CD14-positive monocyte (primary cell): Measurements from ENCODE around the gene TOR1B. TPM values are rescaled to one million over a fixed set of nuclear protein-coding genes. Genes with fewer than 3 reads are reported as not detected.

Experiments used
- DNase-seq, 3 donors: peaks; one replicate each; pipeline ENCODE4 v3.0.0-alpha.2; 2011 to 2022
- H2AFZ ChIP-seq: 2 replicates; pipeline ENCODE4 v1.6.0; 2012; ENCODE audit warnings: mild to moderate bottlenecking, low read depth, low read length, inconsistent platforms; ENCODE audit not compliant: insufficient read depth, poor library complexity, severe bottlenecking
- H3K27ac ChIP-seq, 2 donors: 1 replicate in 1 of 2; 2 replicates in 1 of 2; pipeline ENCODE4 v1.5.1; 2012 to 2013; ENCODE audit warnings: low read length in 2 of 2, control low read depth in 1 of 2, inconsistent platforms in 1 of 2, low read depth in 1 of 2, mild to moderate bottlenecking in 1 of 2
- H3K27me3 ChIP-seq, 2 donors: one replicate each; pipeline versions ENCODE4 v1.6.0 to v1.6.1; 2011 to 2013; ENCODE audit warnings: low read length in 2 of 2; ENCODE audit not compliant: control insufficient read depth in 2 of 2, insufficient read depth in 2 of 2
- H3K36me3 ChIP-seq, 2 donors: replicated peaks in 1 of 2; 1 replicate in 1 of 2; 2 replicates in 1 of 2; pipeline versions ENCODE4 v1.5.1 to v1.6.1; 2012 to 2013; ENCODE audit warnings: low read length in 2 of 2, control low read depth in 1 of 2, inconsistent platforms in 1 of 2, mild to moderate bottlenecking in 1 of 2; ENCODE audit not compliant: insufficient read depth in 2 of 2, control insufficient read depth in 1 of 2
- H3K4me1 ChIP-seq, 2 donors: 1 replicate in 1 of 2; 2 replicates in 1 of 2; pipeline versions ENCODE4 v1.5.1 to v1.6.1; 2012 to 2013; ENCODE audit warnings: low read length in 2 of 2, control low read depth in 1 of 2, inconsistent platforms in 1 of 2, mild to moderate bottlenecking in 1 of 2, moderate library complexity in 1 of 2; ENCODE audit not compliant: insufficient read depth in 2 of 2, control insufficient read depth in 1 of 2
- H3K4me2 ChIP-seq: replicated peaks from 2 replicates; pipeline ENCODE3; 2012; ENCODE audit warnings: low read length, moderate library complexity, mild to moderate bottlenecking; ENCODE audit not compliant: poor library complexity, severe bottlenecking; ENCODE audit errors: extremely low read depth
- H3K4me3 ChIP-seq, 3 experiments: fragments of 200-600 bp in 1 of 3; sonication (generic) in 1 of 3; replicated peaks in 1 of 3; 1 replicate in 2 of 3; 2 replicates in 1 of 3; pipeline ENCODE4 v1.5.1; 2011 to 2013; ENCODE audit warnings: low read length in 3 of 3, mild to moderate bottlenecking in 3 of 3, control low read depth in 2 of 3, low read depth in 2 of 3, inconsistent platforms in 1 of 3, moderate library complexity in 1 of 3
- H3K79me2 ChIP-seq: 2 replicates; pipeline ENCODE4 v1.6.0; 2012; ENCODE audit warnings: mild to moderate bottlenecking, control low read depth, inconsistent platforms, low read length, moderate library complexity; ENCODE audit not compliant: insufficient read depth
- H3K9ac ChIP-seq: 2 replicates; pipeline ENCODE4 v1.6.0; 2017; ENCODE audit warnings: low read length, mild to moderate bottlenecking; ENCODE audit not compliant: insufficient read depth, poor library complexity, severe bottlenecking
- H3K9me3 ChIP-seq, 2 donors: replicated peaks in 1 of 2; 1 replicate in 1 of 2; 2 replicates in 1 of 2; pipeline versions ENCODE4 v1.5.1 to v1.6.1; 2012 to 2013; ENCODE audit warnings: low read length in 2 of 2, control low read depth in 1 of 2; ENCODE audit not compliant: control insufficient read depth in 1 of 2, insufficient read depth in 1 of 2
- H4K20me1 ChIP-seq: 2 replicates; pipeline ENCODE4 v1.6.0; 2012; ENCODE audit warnings: mild to moderate bottlenecking, low read length, control low read depth, moderate library complexity; ENCODE audit not compliant: insufficient read depth
- H3K27ac Mint-ChIP-seq, 7 donors: one replicate each; pipeline ENCODE4 v1.8.0; 2020; ENCODE audit warnings: mild to moderate bottlenecking in 7 of 7, mixed read lengths in 7 of 7, moderate library complexity in 6 of 7, inconsistent platforms in 2 of 7
- H3K27me3 Mint-ChIP-seq, 3 donors: one replicate each; pipeline ENCODE4 v1.8.0; 2021 to 2022; ENCODE audit warnings: low read depth in 3 of 3, mild to moderate bottlenecking in 3 of 3, mixed read lengths in 3 of 3, moderate library complexity in 3 of 3, inconsistent platforms in 1 of 3
- H3K36me3 Mint-ChIP-seq, 2 donors: one replicate each; pipeline ENCODE4 v1.8.0; 2020; ENCODE audit warnings: mixed read lengths in 2 of 2, inconsistent platforms in 1 of 2, mild to moderate bottlenecking in 1 of 2
- H3K4me1 Mint-ChIP-seq: one replicate; pipeline ENCODE4 v1.8.0; 2020; ENCODE audit warnings: mild to moderate bottlenecking, mixed read lengths
- H3K4me3 Mint-ChIP-seq, 2 donors: one replicate each; pipeline ENCODE4 v1.8.0; 2020; ENCODE audit warnings: mild to moderate bottlenecking in 2 of 2, mixed read lengths in 2 of 2, moderate library complexity in 1 of 2
- H3K9me3 Mint-ChIP-seq, 7 donors: one replicate each; pipeline ENCODE4 v1.8.0; 2020 to 2022; ENCODE audit warnings: mixed read lengths in 7 of 7, mild to moderate bottlenecking in 6 of 7, moderate library complexity in 6 of 7, inconsistent platforms in 2 of 7
- WGBS: methylation state at CpG from one replicate; pipeline ENCODE4 v1.1.5; 2013; ENCODE audit warnings: missing lambda C conversion rate; ENCODE audit not compliant: insufficient coverage; 5-methylcytosine and 5-hydroxymethylcytosine counted together
- intact Hi-C, 2 donors: fragments of 100-400 bp; cut with micrococcal nuclease; formaldehyde crosslinking; loops; one replicate each; pipeline versions ENCODE4 v1.15.0 to v1.15.1; 2023
- polyA minus RNA-seq: library from RNA; depleted of rRNA, polyadenylated mRNA; stranded (reverse); fragments of >200 nt; gene quantifications from 2 replicates; pipeline ENCODE4 v1.2.3, GENCODE V29; 2012
- polyA plus RNA-seq, 3 donors: library from polyadenylated mRNA; depleted of rRNA in 1 of 3; unstranded in 2 of 3; stranded (reverse) in 1 of 3; fragments of 300-500 nt in 2 of 3; fragments of >200 nt in 1 of 3; fragmentation: Illumina TruSeq in 2 of 3; gene quantifications; 1 replicate in 2 of 3; 2 replicates in 1 of 3; pipeline ENCODE4 v1.2.3, GENCODE V29; 2012 to 2021
- total RNA-seq, 12 experiments: library from RNA in 1 of 12; stranded (reverse) in 1 of 12; fragments of 120-200 nt in 1 of 12; gene quantifications; one replicate each; pipeline ENCODE4 v1.2.4 and lab custom pipeline; 2013 to 2026; ENCODE audit warnings: mixed read lengths in 6 of 12, inconsistent platforms in 1 of 12
- TF ChIP-seq, protein P1 (sequence below): fragments of 200-600 bp; IDR thresholded peaks from one replicate; pipeline ENCODE4 v1.8.0; 2022; ENCODE audit warnings: antibody characterized with exemption, mild to moderate bottlenecking

Gene TOR1B, protein sequence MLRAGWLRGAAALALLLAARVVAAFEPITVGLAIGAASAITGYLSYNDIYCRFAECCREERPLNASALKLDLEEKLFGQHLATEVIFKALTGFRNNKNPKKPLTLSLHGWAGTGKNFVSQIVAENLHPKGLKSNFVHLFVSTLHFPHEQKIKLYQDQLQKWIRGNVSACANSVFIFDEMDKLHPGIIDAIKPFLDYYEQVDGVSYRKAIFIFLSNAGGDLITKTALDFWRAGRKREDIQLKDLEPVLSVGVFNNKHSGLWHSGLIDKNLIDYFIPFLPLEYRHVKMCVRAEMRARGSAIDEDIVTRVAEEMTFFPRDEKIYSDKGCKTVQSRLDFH
- total RNA-seq (2013) = 29.1 TPM
- polyA plus RNA-seq (10 to 100 TPM; 15.8 to 22.5 (median 18.0) TPM), polyA minus RNA-seq (28.0 and 38.7 TPM in 2 replicates), total RNA-seq (lab: John Stamatoyannopoulos, UW) (25.9 to 96.8 (median 55.4) reads per million in 11 experiments)

DNA sequence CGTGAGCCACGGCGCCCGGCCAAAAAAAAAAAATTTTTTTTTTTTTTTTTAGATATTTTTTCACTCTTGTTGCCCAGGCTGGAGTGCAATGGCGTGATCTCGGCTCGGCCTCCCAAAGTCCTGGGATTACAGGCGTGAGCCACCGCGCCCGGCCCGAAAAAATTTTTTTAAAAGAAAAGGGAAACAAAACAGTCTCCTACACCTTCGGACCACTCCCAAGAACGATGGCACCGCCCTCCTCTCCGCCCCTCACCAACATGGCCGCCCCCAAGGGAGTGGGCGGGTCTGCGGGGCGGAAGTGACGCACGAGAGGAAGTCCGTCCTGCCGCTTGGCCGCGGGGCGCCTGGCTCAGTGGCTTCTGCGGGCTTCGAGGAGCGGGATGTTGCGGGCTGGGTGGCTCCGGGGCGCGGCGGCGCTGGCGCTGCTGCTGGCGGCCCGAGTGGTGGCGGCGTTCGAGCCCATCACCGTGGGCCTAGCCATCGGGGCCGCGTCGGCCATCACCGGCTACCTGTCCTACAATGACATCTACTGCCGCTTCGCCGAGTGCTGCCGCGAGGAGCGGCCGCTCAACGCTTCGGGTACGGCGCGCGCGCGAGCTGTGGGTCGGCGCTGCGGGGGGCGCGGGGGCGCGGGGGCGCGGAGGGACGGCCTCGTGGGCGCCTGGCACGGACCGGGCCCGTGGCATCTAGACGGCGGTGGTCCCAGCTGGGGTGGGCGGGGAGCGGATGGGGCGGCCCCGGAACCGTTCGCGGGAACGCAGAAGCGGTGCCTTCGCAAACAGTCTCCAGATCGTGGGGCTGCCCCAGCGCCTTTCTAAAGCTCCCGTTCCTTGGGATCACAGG lies at the start of gene TOR1B:
Gene TOR1B, plus strand, starts transcription at position 352 of the 843 bp plus-strand sequence. Its CDS starts 29 bp downstream, at position 381.
- H3K4me1 Mint-ChIP-seq = peaks cover 35% of the 10 kb centered on the region
- no peaks in the 10 kb centered on the region for H3K9me3 Mint-ChIP-seq
- Histone ChIP-seq H3K4me1 (peaks cover 33 to 34% of the 10 kb centered on the region in 2 donors), H4K20me1 (peaks cover 22% of the 10 kb centered on the region), H3K4me2 (peak within 1 kb of the TSS; percentile 88), H3K9ac (peak within 1 kb of the TSS; percentile 87), H3K9me3 (no peaks in the 10 kb centered on the region), H3K79me2 (peaks cover 27% of the 10 kb centered on the region), H3K27me3 (no peaks in the 10 kb centered on the region), H2AFZ (peak within 1 kb of the TSS; percentile 90), H3K27ac (peak within 1 kb of the TSS; percentile 53 to 71), H3K36me3 (peaks cover 6 to 12% of the 10 kb centered on the region in 2 donors), H3K4me3 (peak within 1 kb of the TSS; percentile 53 to 80 (median 79))
- TF ChIP-seq, protein P1, sequence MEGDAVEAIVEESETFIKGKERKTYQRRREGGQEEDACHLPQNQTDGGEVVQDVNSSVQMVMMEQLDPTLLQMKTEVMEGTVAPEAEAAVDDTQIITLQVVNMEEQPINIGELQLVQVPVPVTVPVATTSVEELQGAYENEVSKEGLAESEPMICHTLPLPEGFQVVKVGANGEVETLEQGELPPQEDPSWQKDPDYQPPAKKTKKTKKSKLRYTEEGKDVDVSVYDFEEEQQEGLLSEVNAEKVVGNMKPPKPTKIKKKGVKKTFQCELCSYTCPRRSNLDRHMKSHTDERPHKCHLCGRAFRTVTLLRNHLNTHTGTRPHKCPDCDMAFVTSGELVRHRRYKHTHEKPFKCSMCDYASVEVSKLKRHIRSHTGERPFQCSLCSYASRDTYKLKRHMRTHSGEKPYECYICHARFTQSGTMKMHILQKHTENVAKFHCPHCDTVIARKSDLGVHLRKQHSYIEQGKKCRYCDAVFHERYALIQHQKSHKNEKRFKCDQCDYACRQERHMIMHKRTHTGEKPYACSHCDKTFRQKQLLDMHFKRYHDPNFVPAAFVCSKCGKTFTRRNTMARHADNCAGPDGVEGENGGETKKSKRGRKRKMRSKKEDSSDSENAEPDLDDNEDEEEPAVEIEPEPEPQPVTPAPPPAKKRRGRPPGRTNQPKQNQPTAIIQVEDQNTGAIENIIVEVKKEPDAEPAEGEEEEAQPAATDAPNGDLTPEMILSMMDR = no peak
- under 1% methylated on average over 89 of the region's 93 CpGs for WGBS
- peaks cover 7 to 23% of the 10 kb centered on the region in 2 donors for H3K36me3 Mint-ChIP-seq
- no peaks in the 10 kb centered on the region for H3K27me3 Mint-ChIP-seq
- intact Hi-C loops = loop anchor here in 1 of 2 donors (5.0 kb wide), 1 partner anchor 34 kb away; the partner anchor contains the start of genes C9orf78 and USP20
- peak within 1 kb of the TSS; percentile 86 to 96 (median 93) for H3K27ac Mint-ChIP-seq
- peak; percentile 86 to 91 (median 91) for DNase-seq
- H3K4me3 Mint-ChIP-seq = peak within 1 kb of the TSS; percentile 90 to 95

DNA sequence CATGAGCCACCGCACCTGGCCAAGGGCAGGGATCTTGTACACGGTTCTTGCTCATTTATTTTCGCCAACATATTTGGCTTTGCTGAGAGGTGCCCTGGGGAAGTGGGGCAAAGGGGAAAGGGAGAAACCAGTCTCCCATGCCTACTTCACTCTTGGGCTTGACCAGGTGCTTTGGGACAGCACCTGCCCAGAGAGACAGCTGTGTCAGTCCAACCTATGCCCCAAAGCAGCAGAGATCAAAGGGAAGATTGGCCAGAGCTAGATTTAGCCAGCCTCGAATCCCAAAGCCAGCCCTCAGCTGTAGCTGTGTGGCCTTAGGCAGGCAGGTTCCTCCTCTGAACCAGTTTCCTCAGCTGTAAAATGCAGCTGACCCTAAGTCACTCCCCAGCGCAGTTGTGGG lies 47.8 kb upstream of the TOR1B start:
- no peak overlapping the region for H3K4me3 Mint-ChIP-seq
- Histone ChIP-seq H3K27me3 (peaks cover 0 to 22% of the 10 kb centered on the region in 2 donors), H3K9ac (no peak overlapping the region), H4K20me1 (no peaks in the 10 kb centered on the region), H3K4me3 (no peak overlapping the region), H3K4me2 (no peak overlapping the region), H3K36me3 (no peaks in the 10 kb centered on the region), H2AFZ (no peak overlapping the region), H3K4me1 (peaks cover 32 to 48% of the 10 kb centered on the region in 2 donors), H3K27ac (no peak overlapping the region), H3K79me2 (no peaks in the 10 kb centered on the region), H3K9me3 (no peaks in the 10 kb centered on the region)
- TF ChIP-seq, protein P1 = no peak
- intact Hi-C loops = no loop called here
- 94% methylated on average over 3 of the region's 5 CpGs for WGBS
- peak overlapping the region in 1 of 7 donors; percentile 55 for H3K27ac Mint-ChIP-seq
- DNase-seq = no peak
- H3K36me3 Mint-ChIP-seq = peaks cover 0 to 13% of the 10 kb centered on the region in 2 donors
- H3K4me1 Mint-ChIP-seq = peaks cover 65% of the 10 kb centered on the region
- peaks cover 0 to 2% (median 0%) of the 10 kb centered on the region in 7 donors for H3K9me3 Mint-ChIP-seq
- peaks cover 23 to 36% (median 36%) of the 10 kb centered on the region in 3 donors for H3K27me3 Mint-ChIP-seq
